ENCODE results near the gene DHX38.

- TF ChIP-seq TAF1 (conservative IDR thresholded peaks at IDR 0.05) (no peak), RAD21 (IDR thresholded peaks at IDR 0.05) (no peak), EGR1 (IDR thresholded peaks at IDR 0.05; ENCODE audit: low read depth in 2 of 2) (no peak), GABPA (IDR thresholded peaks at IDR 0.05 in 1 of 2, conservative IDR thresholded peaks at IDR 0.05 in 1 of 2) (no peak), RXRA (IDR thresholded peaks at IDR 0.05) (no peak), NR2F2 (IDR thresholded peaks at IDR 0.05) (no peak)
- TF ChIP-seq, protein P1, sequence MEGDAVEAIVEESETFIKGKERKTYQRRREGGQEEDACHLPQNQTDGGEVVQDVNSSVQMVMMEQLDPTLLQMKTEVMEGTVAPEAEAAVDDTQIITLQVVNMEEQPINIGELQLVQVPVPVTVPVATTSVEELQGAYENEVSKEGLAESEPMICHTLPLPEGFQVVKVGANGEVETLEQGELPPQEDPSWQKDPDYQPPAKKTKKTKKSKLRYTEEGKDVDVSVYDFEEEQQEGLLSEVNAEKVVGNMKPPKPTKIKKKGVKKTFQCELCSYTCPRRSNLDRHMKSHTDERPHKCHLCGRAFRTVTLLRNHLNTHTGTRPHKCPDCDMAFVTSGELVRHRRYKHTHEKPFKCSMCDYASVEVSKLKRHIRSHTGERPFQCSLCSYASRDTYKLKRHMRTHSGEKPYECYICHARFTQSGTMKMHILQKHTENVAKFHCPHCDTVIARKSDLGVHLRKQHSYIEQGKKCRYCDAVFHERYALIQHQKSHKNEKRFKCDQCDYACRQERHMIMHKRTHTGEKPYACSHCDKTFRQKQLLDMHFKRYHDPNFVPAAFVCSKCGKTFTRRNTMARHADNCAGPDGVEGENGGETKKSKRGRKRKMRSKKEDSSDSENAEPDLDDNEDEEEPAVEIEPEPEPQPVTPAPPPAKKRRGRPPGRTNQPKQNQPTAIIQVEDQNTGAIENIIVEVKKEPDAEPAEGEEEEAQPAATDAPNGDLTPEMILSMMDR (IDR thresholded peaks at IDR 0.05; ENCODE audit: low read depth, low read length, missing input control) = no peak
- TF ChIP-seq, protein P2, sequence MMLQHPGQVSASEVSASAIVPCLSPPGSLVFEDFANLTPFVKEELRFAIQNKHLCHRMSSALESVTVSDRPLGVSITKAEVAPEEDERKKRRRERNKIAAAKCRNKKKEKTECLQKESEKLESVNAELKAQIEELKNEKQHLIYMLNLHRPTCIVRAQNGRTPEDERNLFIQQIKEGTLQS (IDR thresholded peaks at IDR 0.05) = no peak
Observed at GRCh38 chr16:72126429-72126765, 32.8 kb downstream of the DHX38 start.
